GM23338 (cell line): ENCODE results near the gene CBLC. TPM values are rescaled to one million over a fixed set of nuclear protein-coding genes. Genes with fewer than 3 reads are reported as not detected.

Experiments
- JUNB ChIP-seq: IDR thresholded peaks from one replicate; pipeline ENCODE4 v1.6.1; 2016; ENCODE audit warnings: antibody characterized with exemption; ENCODE audit not compliant: unreplicated experiment
- polyA plus RNA-seq: library from polyadenylated mRNA; unstranded; fragments of >200 nt; fragmentation: Nextera tagmentation; extraction: Ambion mirVana; gene quantifications from 2 replicates; pipeline ENCODE4 v1.2.1, GENCODE V29; 2016
- total RNA-seq: library from RNA; depleted of rRNA; stranded (reverse); fragments of >200 nt; shearing (Covaris generic); gene quantifications from 2 replicates; pipeline ENCODE4 v1.2.3, GENCODE V29; 2014
- TF ChIP-seq, protein P1 (sequence below): IDR thresholded peaks from one replicate; pipeline ENCODE4 v1.6.1; 2018; ENCODE audit warnings: antibody characterized with exemption; ENCODE audit not compliant: unreplicated experiment
- TF ChIP-seq, protein P2 (sequence below): IDR thresholded peaks from 2 replicates; pipeline ENCODE4 v1.6.1; 2016; ENCODE audit warnings: antibody characterized with exemption
- TF ChIP-seq, protein P3 (sequence below): fragments of 250-450 bp; sonication (Bioruptor Pico); IDR thresholded peaks from 2 replicates; pipeline ENCODE4 v1.5.0; 2020; ENCODE audit warnings: mild to moderate bottlenecking, moderate library complexity

The CBLC gene
- total and polyA plus RNA-seq, 2 experiments from 2014 or later = 14.5 to 29.3 TPM

DNA sequence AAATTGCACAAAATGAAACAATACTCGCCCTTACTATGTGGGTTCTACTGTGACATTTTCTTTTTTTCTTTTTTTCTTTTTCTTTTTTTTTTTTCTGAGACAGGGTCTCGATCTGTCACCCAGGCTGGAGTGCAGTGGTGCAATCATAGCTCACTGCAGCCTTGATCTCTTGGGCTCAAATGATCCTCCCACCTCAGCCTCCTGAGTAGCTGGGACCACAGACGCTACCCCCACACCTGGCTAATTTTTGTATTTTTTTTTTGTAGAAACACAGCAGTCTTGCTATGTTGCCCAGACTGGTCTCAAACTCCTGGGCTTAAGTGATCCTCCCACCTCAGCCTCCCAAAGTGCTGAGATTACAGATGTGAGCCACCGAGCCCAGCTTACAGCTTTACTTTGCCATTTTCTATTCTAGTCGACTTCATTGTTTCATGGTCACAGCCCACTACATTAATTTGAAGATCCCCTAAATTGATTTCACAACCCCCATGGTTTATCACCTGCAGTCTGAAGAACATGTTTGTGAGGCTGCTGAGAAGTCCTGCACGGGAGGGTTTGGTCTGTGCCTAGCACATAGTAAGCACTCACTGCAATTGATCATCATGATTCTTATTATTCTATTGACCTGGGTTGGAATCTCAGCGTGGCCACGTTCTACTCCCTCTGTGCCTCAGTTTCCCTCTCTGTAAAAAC is 25.4 kb upstream of the CBLC start (continued):
- TF ChIP-seq, protein P1, sequence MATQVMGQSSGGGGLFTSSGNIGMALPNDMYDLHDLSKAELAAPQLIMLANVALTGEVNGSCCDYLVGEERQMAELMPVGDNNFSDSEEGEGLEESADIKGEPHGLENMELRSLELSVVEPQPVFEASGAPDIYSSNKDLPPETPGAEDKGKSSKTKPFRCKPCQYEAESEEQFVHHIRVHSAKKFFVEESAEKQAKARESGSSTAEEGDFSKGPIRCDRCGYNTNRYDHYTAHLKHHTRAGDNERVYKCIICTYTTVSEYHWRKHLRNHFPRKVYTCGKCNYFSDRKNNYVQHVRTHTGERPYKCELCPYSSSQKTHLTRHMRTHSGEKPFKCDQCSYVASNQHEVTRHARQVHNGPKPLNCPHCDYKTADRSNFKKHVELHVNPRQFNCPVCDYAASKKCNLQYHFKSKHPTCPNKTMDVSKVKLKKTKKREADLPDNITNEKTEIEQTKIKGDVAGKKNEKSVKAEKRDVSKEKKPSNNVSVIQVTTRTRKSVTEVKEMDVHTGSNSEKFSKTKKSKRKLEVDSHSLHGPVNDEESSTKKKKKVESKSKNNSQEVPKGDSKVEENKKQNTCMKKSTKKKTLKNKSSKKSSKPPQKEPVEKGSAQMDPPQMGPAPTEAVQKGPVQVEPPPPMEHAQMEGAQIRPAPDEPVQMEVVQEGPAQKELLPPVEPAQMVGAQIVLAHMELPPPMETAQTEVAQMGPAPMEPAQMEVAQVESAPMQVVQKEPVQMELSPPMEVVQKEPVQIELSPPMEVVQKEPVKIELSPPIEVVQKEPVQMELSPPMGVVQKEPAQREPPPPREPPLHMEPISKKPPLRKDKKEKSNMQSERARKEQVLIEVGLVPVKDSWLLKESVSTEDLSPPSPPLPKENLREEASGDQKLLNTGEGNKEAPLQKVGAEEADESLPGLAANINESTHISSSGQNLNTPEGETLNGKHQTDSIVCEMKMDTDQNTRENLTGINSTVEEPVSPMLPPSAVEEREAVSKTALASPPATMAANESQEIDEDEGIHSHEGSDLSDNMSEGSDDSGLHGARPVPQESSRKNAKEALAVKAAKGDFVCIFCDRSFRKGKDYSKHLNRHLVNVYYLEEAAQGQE = no peak
- TF ChIP-seq, protein P2, sequence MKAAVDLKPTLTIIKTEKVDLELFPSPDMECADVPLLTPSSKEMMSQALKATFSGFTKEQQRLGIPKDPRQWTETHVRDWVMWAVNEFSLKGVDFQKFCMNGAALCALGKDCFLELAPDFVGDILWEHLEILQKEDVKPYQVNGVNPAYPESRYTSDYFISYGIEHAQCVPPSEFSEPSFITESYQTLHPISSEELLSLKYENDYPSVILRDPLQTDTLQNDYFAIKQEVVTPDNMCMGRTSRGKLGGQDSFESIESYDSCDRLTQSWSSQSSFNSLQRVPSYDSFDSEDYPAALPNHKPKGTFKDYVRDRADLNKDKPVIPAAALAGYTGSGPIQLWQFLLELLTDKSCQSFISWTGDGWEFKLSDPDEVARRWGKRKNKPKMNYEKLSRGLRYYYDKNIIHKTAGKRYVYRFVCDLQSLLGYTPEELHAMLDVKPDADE = no peak
- no peak for TF ChIP-seq JUNB
- TF ChIP-seq, protein P3, sequence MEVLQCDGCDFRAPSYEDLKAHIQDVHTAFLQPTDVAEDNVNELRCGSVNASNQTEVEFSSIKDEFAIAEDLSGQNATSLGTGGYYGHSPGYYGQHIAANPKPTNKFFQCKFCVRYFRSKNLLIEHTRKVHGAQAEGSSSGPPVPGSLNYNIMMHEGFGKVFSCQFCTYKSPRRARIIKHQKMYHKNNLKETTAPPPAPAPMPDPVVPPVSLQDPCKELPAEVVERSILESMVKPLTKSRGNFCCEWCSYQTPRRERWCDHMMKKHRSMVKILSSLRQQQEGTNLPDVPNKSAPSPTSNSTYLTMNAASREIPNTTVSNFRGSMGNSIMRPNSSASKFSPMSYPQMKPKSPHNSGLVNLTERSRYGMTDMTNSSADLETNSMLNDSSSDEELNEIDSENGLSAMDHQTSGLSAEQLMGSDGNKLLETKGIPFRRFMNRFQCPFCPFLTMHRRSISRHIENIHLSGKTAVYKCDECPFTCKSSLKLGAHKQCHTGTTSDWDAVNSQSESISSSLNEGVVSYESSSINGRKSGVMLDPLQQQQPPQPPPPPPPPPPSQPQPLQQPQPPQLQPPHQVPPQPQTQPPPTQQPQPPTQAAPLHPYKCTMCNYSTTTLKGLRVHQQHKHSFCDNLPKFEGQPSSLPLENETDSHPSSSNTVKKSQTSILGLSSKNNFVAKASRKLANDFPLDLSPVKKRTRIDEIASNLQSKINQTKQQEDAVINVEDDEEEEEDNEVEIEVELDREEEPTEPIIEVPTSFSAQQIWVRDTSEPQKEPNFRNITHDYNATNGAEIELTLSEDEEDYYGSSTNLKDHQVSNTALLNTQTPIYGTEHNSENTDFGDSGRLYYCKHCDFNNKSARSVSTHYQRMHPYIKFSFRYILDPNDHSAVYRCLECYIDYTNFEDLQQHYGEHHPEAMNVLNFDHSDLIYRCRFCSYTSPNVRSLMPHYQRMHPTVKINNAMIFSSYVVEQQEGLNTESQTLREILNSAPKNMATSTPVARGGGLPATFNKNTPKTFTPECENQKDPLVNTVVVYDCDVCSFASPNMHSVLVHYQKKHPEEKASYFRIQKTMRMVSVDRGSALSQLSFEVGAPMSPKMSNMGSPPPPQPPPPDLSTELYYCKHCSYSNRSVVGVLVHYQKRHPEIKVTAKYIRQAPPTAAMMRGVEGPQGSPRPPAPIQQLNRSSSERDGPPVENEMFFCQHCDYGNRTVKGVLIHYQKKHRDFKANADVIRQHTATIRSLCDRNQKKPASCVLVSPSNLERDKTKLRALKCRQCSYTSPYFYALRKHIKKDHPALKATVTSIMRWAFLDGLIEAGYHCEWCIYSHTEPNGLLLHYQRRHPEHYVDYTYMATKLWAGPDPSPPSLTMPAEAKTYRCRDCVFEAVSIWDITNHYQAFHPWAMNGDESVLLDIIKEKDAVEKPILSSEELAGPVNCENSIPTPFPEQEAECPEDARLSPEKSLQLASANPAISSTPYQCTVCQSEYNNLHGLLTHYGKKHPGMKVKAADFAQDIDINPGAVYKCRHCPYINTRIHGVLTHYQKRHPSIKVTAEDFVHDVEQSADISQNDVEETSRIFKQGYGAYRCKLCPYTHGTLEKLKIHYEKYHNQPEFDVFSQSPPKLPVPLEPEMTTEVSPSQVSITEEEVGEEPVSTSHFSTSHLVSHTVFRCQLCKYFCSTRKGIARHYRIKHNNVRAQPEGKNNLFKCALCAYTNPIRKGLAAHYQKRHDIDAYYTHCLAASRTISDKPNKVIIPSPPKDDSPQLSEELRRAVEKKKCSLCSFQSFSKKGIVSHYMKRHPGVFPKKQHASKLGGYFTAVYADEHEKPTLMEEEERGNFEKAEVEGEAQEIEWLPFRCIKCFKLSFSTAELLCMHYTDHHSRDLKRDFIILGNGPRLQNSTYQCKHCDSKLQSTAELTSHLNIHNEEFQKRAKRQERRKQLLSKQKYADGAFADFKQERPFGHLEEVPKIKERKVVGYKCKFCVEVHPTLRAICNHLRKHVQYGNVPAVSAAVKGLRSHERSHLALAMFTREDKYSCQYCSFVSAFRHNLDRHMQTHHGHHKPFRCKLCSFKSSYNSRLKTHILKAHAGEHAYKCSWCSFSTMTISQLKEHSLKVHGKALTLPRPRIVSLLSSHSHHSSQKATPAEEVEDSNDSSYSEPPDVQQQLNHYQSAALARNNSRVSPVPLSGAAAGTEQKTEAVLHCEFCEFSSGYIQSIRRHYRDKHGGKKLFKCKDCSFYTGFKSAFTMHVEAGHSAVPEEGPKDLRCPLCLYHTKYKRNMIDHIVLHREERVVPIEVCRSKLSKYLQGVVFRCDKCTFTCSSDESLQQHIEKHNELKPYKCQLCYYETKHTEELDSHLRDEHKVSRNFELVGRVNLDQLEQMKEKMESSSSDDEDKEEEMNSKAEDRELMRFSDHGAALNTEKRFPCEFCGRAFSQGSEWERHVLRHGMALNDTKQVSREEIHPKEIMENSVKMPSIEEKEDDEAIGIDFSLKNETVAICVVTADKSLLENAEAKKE (CRISPR knock-in tag) = no peak
